HL-60 (cell line): ENCODE data around the gene PBX1.

ENCODE experiments used
- CTCF ChIP-seq: IDR thresholded peaks from one replicate; pipeline ENCODE4 v1.5.1; 2011; ENCODE audit warnings: low read length, control low read depth, inconsistent platforms; ENCODE audit not compliant: insufficient read depth
- GABPA ChIP-seq: IDR thresholded peaks from 2 replicates; pipeline ENCODE4 v1.6.1; 2012; ENCODE audit warnings: low read depth
- POLR2AphosphoS5 ChIP-seq: IDR thresholded peaks from 2 replicates; pipeline ENCODE4 v1.6.1; 2012; ENCODE audit warnings: low read depth
- REST ChIP-seq: IDR thresholded peaks from 2 replicates; pipeline ENCODE4 v1.6.1; 2012; ENCODE audit warnings: low read depth; ENCODE audit not compliant: insufficient replicate concordance
- SPI1 ChIP-seq: IDR thresholded peaks from 2 replicates; pipeline ENCODE4 v1.6.1; 2012; ENCODE audit warnings: low read depth, mild to moderate bottlenecking, borderline replicate concordance

GRCh38 chr1:164759979-164760469 lies 201.0 kb downstream of the PBX1 start:
- TF ChIP-seq CTCF = no peak
- no peak for TF ChIP-seq REST
- TF ChIP-seq POLR2AphosphoS5 = no peak
- no peak for TF ChIP-seq SPI1
- TF ChIP-seq GABPA = no peak
